ENCODE data around the gene SERPINA5. TPM values are rescaled to one million over a fixed set of nuclear protein-coding genes. Genes with fewer than 3 reads are reported as not detected.

SERPINA5 gene
- total RNA-seq, 4 donors from 2014 or later = 0.32 to 37.6 (median 1.5) TPM; not detected in 1

GRCh38 chr14:94622653-94623421 is 41.6 kb downstream of the SERPINA5 start:
- no peak for DNase-seq
- Histone ChIP-seq H3K4me3 (no peak overlapping the region), H3K27me3 (no peaks in the 10 kb centered on the region), H3K4me1 (no peaks in the 10 kb centered on the region), H3K9me3 (peaks cover 5 to 15% of the 10 kb centered on the region in 2 donors), H3K27ac (no peak overlapping the region), H3K36me3 (no peaks in the 10 kb centered on the region)
- in situ Hi-C loops (cut with MboI; ENCODE audit: low pct_ligation_motif_present in 1 of 4, low pct_unique_long_range_greater_than_20kb in 1 of 4, low sequenced_read_pairs in 3 of 4) (no loop called here), intact Hi-C loops (cut with DNase I; ENCODE audit: low total_unique reads) (no loop called here)
- TF ChIP-seq CTCF (IDR thresholded peaks at IDR 0.05) = no peak
- 70 to 73% methylated on average over 5 to 6 of the region's 6 CpGs for WGBS, 2 donors (ENCODE audit: low coverage in 1 of 2)

GRCh38 chr14:94623422-94623809 is 42.2 kb downstream of the SERPINA5 start:
- intact Hi-C loops (cut with DNase I; ENCODE audit: low total_unique reads) (no loop called here), in situ Hi-C loops (cut with MboI; ENCODE audit: low pct_ligation_motif_present in 1 of 4, low pct_unique_long_range_greater_than_20kb in 1 of 4, low sequenced_read_pairs in 3 of 4) (no loop called here)
- no peak overlapping the region for H3K27ac ChIP-seq
- peaks cover 0 to 9% of the 10 kb centered on the region in 2 donors for H3K9me3 ChIP-seq
- no peaks in the 10 kb centered on the region for H3K27me3 ChIP-seq
- no peaks in the 10 kb centered on the region for H3K4me1 ChIP-seq
- no peak for DNase-seq
- WGBS, 2 donors (ENCODE audit: low coverage in 1 of 2) = 84% methylated on average over 4 of the region's 4 CpGs; no CpG with 5 or more reads in 1 of the 2 donors
- no peaks in the 10 kb centered on the region for H3K36me3 ChIP-seq
- TF ChIP-seq POLR2AphosphoS5 (IDR thresholded peaks at IDR 0.05) (no peak), POLR2A (IDR thresholded peaks at IDR 0.05) (no peak), CTCF (IDR thresholded peaks at IDR 0.05) (no peak), EP300 (IDR thresholded peaks at IDR 0.05; ENCODE audit: low read depth) (no peak)
- no peak overlapping the region for H3K4me3 ChIP-seq

GRCh38 chr14:94623856-94624499 is 42.8 kb downstream of the SERPINA5 start:
- Histone ChIP-seq H3K9me3 (peaks cover 0 to 5% of the 10 kb centered on the region in 2 donors), H3K27me3 (no peaks in the 10 kb centered on the region), H3K36me3 (no peaks in the 10 kb centered on the region), H3K4me3 (no peak overlapping the region), H3K4me1 (no peaks in the 10 kb centered on the region), H3K27ac (no peak overlapping the region)
- intact Hi-C loops (cut with DNase I; ENCODE audit: low total_unique reads) = no loop called here
- 50 to 78% methylated on average over 1 to 7 of the region's 7 CpGs for WGBS, 2 donors (ENCODE audit: low coverage in 1 of 2)
- in situ Hi-C loops (cut with MboI; ENCODE audit: low pct_ligation_motif_present in 1 of 4, low pct_unique_long_range_greater_than_20kb in 1 of 4, low sequenced_read_pairs in 3 of 4) = no loop called here
- TF ChIP-seq POLR2A (IDR thresholded peaks at IDR 0.05) = no peak
- no peak for DNase-seq

GRCh38 chr14:94624537-94625352 is 43.5 kb downstream of the SERPINA5 start:
- in situ Hi-C loops (cut with MboI; ENCODE audit: low pct_ligation_motif_present in 1 of 4, low pct_unique_long_range_greater_than_20kb in 1 of 4, low sequenced_read_pairs in 3 of 4) (no loop called here), intact Hi-C loops (cut with DNase I; ENCODE audit: low total_unique reads) (no loop called here)
- DNase-seq = no peak

More at GRCh38 chr14:94624537-94625352, 43.5 kb downstream of the SERPINA5 start:
- H3K36me3 ChIP-seq = no peaks in the 10 kb centered on the region
- H3K9me3 ChIP-seq = no peaks in the 10 kb centered on the region
- H3K4me3 ChIP-seq = no peak overlapping the region
- no peaks in the 10 kb centered on the region for H3K4me1 ChIP-seq
- no peaks in the 10 kb centered on the region for H3K27me3 ChIP-seq
- no peak overlapping the region for H3K27ac ChIP-seq
- 82 to 88% methylated on average over 8 to 10 of the region's 10 CpGs for WGBS, 2 donors (ENCODE audit: low coverage in 1 of 2)
- no peak for TF ChIP-seq CTCF (IDR thresholded peaks at IDR 0.05)
- TF ChIP-seq EP300 (IDR thresholded peaks at IDR 0.05; ENCODE audit: low read depth) = no peak
- no peak for TF ChIP-seq POLR2AphosphoS5 (IDR thresholded peaks at IDR 0.05)
- TF ChIP-seq POLR2A (IDR thresholded peaks at IDR 0.05) = no peak
